WTC11 (cell line): Measurements from ENCODE around the gene FNIP2.

Source experiments
- ATF1 ChIP-seq: sonication (generic); formaldehyde crosslinking; IDR thresholded peaks from 2 replicates; pipeline ENCODE4 v1.8.1; 2023; ENCODE audit warnings: mild to moderate bottlenecking, moderate library complexity, missing genetic modification reagents
- CREM ChIP-seq: sonication (generic); formaldehyde crosslinking; IDR thresholded peaks from 2 replicates; pipeline ENCODE4 v1.8.1; 2022; ENCODE audit warnings: mild to moderate bottlenecking, missing genetic modification reagents, moderate library complexity
- ELF4 ChIP-seq: sonication (generic); formaldehyde crosslinking; IDR thresholded peaks from 2 replicates; pipeline ENCODE4 v1.8.1; 2022; ENCODE audit warnings: low read depth, mild to moderate bottlenecking, moderate library complexity, missing genetic modification reagents
- HMGA2 ChIP-seq: fragments of 250-450 bp; sonication (Bioruptor Pico); IDR thresholded peaks from 2 replicates; pipeline ENCODE4 v1.4.0; 2021; ENCODE audit warnings: mild to moderate bottlenecking, moderate library complexity
- JUN ChIP-seq: sonication (generic); formaldehyde crosslinking; IDR thresholded peaks from 2 replicates; pipeline ENCODE4 v1.8.0; 2023; ENCODE audit warnings: mild to moderate bottlenecking, missing genetic modification reagents
- NR3C1 ChIP-seq: sonication (generic); formaldehyde crosslinking; conservative IDR thresholded peaks from 2 replicates; pipeline ENCODE4 v1.8.1; 2023; ENCODE audit warnings: low read depth, mild to moderate bottlenecking, missing genetic modification reagents
- OVOL2 ChIP-seq: fragments of 250-450 bp; sonication (Bioruptor Pico); IDR thresholded peaks from 2 replicates; pipeline ENCODE4 v1.9.0; 2021; ENCODE audit warnings: mild to moderate bottlenecking, borderline replicate concordance
- SMAD3 ChIP-seq: sonication (generic); formaldehyde crosslinking; IDR thresholded peaks from 2 replicates; pipeline ENCODE4 v1.8.0; 2022; ENCODE audit warnings: missing genetic modification reagents, mild to moderate bottlenecking, borderline replicate concordance
- TEAD1 ChIP-seq: sonication (generic); formaldehyde crosslinking; IDR thresholded peaks from 2 replicates; pipeline ENCODE4 v1.8.0; 2022; ENCODE audit warnings: mild to moderate bottlenecking, missing genetic modification reagents
- ZNF671 ChIP-seq: fragments of 250-450 bp; sonication (Bioruptor Pico); IDR thresholded peaks from 2 replicates; pipeline ENCODE4 v1.8.0; 2021; ENCODE audit warnings: mild to moderate bottlenecking
- TF ChIP-seq, protein P1 (sequence below): fragments of 250-450 bp; sonication (Bioruptor Pico); IDR thresholded peaks from 2 replicates; pipeline ENCODE4 v1.9.0; 2021; ENCODE audit warnings: mild to moderate bottlenecking
- TF ChIP-seq, protein P2 (sequence below): fragments of 200-600 bp; IDR thresholded peaks from 2 replicates; pipeline ENCODE4 v1.8.0; 2022; ENCODE audit warnings: antibody characterized with exemption
- TF ChIP-seq, protein P3 (sequence below): sonication (generic); formaldehyde crosslinking; conservative IDR thresholded peaks from 2 replicates; pipeline ENCODE4 v1.8.1; 2022; ENCODE audit warnings: mild to moderate bottlenecking, missing genetic modification reagents
- TF ChIP-seq, protein P4 (sequence below): sonication (generic); formaldehyde crosslinking; IDR thresholded peaks from 2 replicates; pipeline ENCODE4 v1.8.0; 2022; ENCODE audit warnings: mild to moderate bottlenecking, missing genetic modification reagents

DNA sequence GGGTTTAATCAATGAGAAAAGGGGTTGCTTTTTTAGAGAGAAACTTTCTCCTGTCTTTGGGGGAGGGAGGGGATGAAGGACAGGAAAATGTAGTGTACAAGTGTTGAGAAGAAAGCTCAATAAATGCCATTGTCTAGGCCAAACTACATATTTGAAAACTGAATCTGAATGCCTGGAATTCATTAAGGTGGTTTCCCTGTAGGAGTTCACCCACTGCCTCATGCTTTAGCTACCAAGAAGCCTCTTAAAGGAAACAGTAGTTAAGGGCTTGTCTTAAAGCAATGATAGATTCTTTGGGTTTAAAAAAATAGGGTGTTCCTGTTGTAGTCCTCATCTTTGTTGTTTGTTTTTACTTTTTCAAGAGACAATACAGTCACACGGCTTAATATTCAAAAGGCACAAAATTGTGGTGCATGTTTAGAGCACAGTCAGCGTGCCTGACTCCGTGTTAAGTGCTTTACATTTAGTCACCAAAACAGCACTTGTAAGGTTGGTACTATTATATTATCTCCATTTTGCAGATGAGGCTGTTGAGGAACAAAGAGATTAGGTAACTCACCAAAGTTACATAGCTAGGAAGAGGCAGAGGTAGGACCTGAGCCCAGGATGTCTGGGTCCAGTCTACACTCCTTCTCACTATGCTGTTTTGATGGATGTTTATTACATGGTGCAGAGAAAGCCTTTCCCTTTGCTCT is 46.0 kb downstream of the FNIP2 start:
- TF ChIP-seq OVOL2 (no peak), ELF4 (CRISPR knock-in tag) (no peak), TEAD1 (CRISPR knock-in tag) (no peak), ZNF671 (no peak), HMGA2 (CRISPR knock-in tag) (no peak), SMAD3 (CRISPR knock-in tag) (no peak), NR3C1 (CRISPR knock-in tag) (no peak), CREM (CRISPR knock-in tag) (no peak), ATF1 (CRISPR knock-in tag) (no peak), JUN (CRISPR knock-in tag) (no peak)
- TF ChIP-seq, protein P1, sequence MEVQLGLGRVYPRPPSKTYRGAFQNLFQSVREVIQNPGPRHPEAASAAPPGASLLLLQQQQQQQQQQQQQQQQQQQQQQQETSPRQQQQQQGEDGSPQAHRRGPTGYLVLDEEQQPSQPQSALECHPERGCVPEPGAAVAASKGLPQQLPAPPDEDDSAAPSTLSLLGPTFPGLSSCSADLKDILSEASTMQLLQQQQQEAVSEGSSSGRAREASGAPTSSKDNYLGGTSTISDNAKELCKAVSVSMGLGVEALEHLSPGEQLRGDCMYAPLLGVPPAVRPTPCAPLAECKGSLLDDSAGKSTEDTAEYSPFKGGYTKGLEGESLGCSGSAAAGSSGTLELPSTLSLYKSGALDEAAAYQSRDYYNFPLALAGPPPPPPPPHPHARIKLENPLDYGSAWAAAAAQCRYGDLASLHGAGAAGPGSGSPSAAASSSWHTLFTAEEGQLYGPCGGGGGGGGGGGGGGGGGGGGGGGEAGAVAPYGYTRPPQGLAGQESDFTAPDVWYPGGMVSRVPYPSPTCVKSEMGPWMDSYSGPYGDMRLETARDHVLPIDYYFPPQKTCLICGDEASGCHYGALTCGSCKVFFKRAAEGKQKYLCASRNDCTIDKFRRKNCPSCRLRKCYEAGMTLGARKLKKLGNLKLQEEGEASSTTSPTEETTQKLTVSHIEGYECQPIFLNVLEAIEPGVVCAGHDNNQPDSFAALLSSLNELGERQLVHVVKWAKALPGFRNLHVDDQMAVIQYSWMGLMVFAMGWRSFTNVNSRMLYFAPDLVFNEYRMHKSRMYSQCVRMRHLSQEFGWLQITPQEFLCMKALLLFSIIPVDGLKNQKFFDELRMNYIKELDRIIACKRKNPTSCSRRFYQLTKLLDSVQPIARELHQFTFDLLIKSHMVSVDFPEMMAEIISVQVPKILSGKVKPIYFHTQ (CRISPR knock-in tag): no peak
- TF ChIP-seq, protein P2, sequence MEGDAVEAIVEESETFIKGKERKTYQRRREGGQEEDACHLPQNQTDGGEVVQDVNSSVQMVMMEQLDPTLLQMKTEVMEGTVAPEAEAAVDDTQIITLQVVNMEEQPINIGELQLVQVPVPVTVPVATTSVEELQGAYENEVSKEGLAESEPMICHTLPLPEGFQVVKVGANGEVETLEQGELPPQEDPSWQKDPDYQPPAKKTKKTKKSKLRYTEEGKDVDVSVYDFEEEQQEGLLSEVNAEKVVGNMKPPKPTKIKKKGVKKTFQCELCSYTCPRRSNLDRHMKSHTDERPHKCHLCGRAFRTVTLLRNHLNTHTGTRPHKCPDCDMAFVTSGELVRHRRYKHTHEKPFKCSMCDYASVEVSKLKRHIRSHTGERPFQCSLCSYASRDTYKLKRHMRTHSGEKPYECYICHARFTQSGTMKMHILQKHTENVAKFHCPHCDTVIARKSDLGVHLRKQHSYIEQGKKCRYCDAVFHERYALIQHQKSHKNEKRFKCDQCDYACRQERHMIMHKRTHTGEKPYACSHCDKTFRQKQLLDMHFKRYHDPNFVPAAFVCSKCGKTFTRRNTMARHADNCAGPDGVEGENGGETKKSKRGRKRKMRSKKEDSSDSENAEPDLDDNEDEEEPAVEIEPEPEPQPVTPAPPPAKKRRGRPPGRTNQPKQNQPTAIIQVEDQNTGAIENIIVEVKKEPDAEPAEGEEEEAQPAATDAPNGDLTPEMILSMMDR: no peak
- TF ChIP-seq, protein P3, sequence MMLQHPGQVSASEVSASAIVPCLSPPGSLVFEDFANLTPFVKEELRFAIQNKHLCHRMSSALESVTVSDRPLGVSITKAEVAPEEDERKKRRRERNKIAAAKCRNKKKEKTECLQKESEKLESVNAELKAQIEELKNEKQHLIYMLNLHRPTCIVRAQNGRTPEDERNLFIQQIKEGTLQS (CRISPR knock-in tag): no peak
- TF ChIP-seq, protein P4, sequence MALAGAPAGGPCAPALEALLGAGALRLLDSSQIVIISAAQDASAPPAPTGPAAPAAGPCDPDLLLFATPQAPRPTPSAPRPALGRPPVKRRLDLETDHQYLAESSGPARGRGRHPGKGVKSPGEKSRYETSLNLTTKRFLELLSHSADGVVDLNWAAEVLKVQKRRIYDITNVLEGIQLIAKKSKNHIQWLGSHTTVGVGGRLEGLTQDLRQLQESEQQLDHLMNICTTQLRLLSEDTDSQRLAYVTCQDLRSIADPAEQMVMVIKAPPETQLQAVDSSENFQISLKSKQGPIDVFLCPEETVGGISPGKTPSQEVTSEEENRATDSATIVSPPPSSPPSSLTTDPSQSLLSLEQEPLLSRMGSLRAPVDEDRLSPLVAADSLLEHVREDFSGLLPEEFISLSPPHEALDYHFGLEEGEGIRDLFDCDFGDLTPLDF (CRISPR knock-in tag): no peak
